Neutrophil (primary cell): ENCODE data around the gene TKFC.

ENCODE experiments used
- H3K27ac ChIP-seq: fragments of 200-600 bp; sonication (generic); 2 replicates; pipeline ENCODE4 v1.5.1; 2016; ENCODE audit warnings: mild to moderate bottlenecking, moderate library complexity
- H3K27me3 ChIP-seq: fragments of 200-600 bp; sonication (generic); 2 replicates; pipeline ENCODE4 v1.6.0; 2016; ENCODE audit warnings: mild to moderate bottlenecking
- H3K36me3 ChIP-seq: fragments of 200-600 bp; sonication (generic); 2 replicates; pipeline ENCODE4 v1.5.1; 2017
- H3K4me1 ChIP-seq, 2 experiments: fragments of 200-600 bp in 1 of 2; sonication (generic) in 1 of 2; 1 replicate in 1 of 2; 2 replicates in 1 of 2; pipeline versions ENCODE4 v1.5.1 to v1.6.1; 2013 to 2016; ENCODE audit warnings: low read depth in 1 of 2, low read length in 1 of 2, mild to moderate bottlenecking in 1 of 2, moderate library complexity in 1 of 2; ENCODE audit not compliant: control insufficient read depth in 1 of 2, insufficient read depth in 1 of 2
- H3K4me3 ChIP-seq, 2 experiments: fragments of 200-600 bp in 1 of 2; sonication (generic) in 1 of 2; 1 replicate in 1 of 2; 2 replicates in 1 of 2; pipeline ENCODE4 v1.5.1; 2013 to 2016; ENCODE audit warnings: low read depth in 1 of 2, low read length in 1 of 2, mild to moderate bottlenecking in 1 of 2, moderate library complexity in 1 of 2
- H3K9me3 ChIP-seq: fragments of 200-600 bp; sonication (generic); 2 replicates; pipeline ENCODE4 v1.5.1; 2016
- TF ChIP-seq, protein P1 (sequence below): fragments of 200-600 bp; sonication (generic); IDR thresholded peaks from 2 replicates; pipeline ENCODE4 v1.5.1; 2016; ENCODE audit warnings: antibody characterized with exemption

TKFC gene

DNA sequence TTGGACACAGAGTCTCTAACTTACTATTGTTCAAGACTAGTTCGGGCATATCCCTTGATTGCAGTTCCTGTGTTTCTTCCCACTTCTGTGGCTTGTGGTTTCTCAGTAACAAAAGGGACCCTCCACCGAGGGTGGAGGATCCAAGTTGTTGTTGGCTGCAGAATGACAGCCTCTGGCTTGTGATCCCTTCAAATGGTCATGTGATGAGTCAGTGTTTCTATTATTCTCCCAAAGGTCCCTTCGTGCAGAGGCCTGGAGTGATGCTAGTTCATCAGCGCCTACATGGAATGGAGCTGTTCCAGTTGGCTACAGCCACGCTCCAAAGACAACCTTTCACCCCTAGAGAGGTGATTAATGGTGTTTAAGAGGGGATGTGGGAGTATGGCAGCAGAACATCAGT is 35.3 kb upstream of the TKFC start:
- Histone ChIP-seq H3K4me1 (peaks cover 24 to 26% of the 10 kb centered on the region in 2 experiments), H3K27ac (no peak overlapping the region), H3K27me3 (peaks cover 38% of the 10 kb centered on the region), H3K36me3 (peaks cover 47% of the 10 kb centered on the region), H3K9me3 (no peaks in the 10 kb centered on the region), H3K4me3 (no peak overlapping the region)
- TF ChIP-seq, protein P1, sequence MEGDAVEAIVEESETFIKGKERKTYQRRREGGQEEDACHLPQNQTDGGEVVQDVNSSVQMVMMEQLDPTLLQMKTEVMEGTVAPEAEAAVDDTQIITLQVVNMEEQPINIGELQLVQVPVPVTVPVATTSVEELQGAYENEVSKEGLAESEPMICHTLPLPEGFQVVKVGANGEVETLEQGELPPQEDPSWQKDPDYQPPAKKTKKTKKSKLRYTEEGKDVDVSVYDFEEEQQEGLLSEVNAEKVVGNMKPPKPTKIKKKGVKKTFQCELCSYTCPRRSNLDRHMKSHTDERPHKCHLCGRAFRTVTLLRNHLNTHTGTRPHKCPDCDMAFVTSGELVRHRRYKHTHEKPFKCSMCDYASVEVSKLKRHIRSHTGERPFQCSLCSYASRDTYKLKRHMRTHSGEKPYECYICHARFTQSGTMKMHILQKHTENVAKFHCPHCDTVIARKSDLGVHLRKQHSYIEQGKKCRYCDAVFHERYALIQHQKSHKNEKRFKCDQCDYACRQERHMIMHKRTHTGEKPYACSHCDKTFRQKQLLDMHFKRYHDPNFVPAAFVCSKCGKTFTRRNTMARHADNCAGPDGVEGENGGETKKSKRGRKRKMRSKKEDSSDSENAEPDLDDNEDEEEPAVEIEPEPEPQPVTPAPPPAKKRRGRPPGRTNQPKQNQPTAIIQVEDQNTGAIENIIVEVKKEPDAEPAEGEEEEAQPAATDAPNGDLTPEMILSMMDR: no peak

DNA sequence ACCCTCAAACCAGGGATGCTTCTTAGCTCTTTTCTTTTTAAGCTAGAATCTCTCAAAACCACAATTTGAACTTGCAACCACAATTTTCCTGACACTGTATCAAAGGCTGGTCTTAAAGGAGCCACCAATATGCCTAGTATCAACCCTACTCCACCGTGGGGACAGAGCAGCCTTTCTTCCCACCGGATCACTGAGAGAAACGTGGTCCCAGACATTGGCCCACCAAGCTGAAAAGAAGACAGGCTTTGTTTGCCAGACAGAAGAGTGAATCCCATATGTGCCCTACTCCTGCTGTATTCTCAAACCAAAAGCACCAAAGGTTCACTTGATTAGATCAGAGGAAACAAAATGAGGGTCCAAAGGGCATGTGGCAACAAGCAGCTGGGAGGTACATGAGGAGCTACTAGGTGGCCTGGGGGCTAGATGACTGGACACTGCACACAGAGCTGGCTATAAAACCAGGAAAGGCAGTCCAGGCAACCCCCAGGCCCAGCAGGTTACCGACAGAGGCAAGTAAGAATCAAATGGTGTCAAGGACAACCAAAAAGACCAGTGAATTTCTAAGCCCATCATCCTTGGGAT is 34.3 kb upstream of the TKFC start:
- Histone ChIP-seq H3K9me3 (no peaks in the 10 kb centered on the region), H3K4me3 (no peak overlapping the region), H3K4me1 (peaks cover 21 to 22% of the 10 kb centered on the region in 2 experiments), H3K27me3 (peaks cover 28% of the 10 kb centered on the region), H3K27ac (no peak overlapping the region), H3K36me3 (peaks cover 57% of the 10 kb centered on the region)
- TF ChIP-seq, protein P1: no peak

DNA sequence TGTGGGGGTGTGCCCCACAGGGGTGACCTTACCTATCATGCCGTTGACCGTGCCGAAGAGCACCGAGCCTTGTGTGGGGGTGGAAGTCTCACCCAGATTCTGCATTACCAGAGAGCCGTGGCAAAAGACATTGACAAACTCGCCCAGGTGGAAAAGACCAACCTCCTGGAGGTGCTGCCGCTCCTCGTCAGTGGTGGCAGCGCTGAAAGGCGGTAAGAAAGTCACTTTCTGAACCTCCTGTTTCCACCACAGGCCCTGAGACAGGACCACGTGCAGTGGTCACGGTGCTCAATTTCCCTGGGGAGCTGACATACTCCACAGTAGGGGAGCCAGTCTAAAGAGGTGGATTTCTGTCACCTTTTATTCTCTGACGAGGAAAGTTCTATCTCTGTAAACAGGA is 30.5 kb upstream of the TKFC start:
- H3K9me3 ChIP-seq: no peaks in the 10 kb centered on the region
- H3K4me1 ChIP-seq: peaks cover 0 to under 1% of the 10 kb centered on the region in 2 experiments

DNA sequence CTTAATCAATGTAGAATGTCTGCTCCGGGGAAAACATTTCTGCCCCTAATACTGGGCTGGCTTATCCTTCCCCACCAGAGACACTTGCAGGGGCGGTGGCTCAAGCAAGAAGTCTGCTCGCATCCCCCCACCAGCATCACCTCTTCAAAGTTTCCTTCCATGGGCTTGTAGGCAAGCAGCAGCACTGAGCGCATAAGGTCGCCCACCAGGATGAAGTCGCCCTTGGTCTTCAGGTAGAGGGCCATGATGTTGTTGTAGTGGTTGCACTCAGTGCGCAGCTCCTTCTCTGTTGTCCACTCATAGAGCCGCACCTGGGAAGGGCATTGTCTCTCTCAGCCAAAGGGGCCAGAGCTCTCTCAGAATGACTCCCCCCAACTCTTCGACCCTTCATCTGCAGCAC is 29.3 kb upstream of the TKFC start:
- TF ChIP-seq, protein P1: no peak
- Histone ChIP-seq H3K4me3 (no peak overlapping the region), H3K36me3 (peaks cover 99% of the 10 kb centered on the region), H3K27ac (no peak overlapping the region), H3K4me1 (no peaks in the 10 kb centered on the region), H3K9me3 (no peaks in the 10 kb centered on the region), H3K27me3 (no peaks in the 10 kb centered on the region)

More for the DNA sequence above, 30.5 kb upstream of the TKFC start:
- Histone ChIP-seq H3K27me3 (no peaks in the 10 kb centered on the region), H3K27ac (no peak overlapping the region), H3K4me3 (no peak overlapping the region), H3K36me3 (peaks cover 94% of the 10 kb centered on the region)
- TF ChIP-seq, protein P1: no peak

DNA sequence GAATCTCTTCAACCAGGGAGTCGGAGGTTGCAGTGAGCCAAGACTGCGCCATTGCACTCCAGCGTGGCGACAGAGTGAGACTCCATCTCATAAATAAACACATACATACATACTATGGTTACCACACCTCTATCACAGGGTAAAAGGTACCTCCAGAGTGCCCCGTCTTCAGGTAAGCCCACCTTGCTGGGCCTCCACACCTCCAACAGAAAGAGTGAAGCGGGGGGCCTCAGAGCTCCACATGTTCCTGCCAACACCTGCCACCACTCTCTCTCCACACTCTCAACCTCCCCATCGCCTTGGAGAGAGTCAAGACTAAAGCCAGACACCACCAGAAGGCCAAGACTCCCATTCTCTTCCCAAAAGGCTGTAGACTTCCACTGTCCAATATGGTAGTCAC is 27.6 kb upstream of the TKFC start:
- no peaks in the 10 kb centered on the region for H3K9me3 ChIP-seq
- no peak overlapping the region for H3K27ac ChIP-seq
- no peaks in the 10 kb centered on the region for H3K4me1 ChIP-seq
- H3K36me3 ChIP-seq: peaks cover 99% of the 10 kb centered on the region
- no peak overlapping the region for H3K4me3 ChIP-seq
- H3K27me3 ChIP-seq: no peaks in the 10 kb centered on the region
- TF ChIP-seq, protein P1: no peak

DNA sequence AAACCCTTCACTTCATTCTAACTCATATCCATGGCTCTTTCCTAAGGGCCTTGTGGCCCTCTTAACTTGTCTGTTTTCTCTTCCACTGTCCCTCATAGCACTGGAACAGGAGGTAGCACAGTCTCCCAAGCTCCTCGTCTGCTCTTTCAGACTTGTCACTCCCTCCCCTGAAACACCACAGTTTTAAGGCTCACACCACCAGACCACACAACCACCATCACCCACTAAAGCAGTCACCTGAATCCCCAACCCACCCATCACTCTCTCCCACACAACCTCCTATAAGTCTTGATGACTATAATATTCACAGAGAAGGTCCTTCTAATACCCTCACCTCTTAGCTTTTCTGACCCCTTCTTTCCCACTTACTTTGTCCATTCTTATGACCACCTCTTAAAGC is 26.8 kb upstream of the TKFC start:
- Histone ChIP-seq H3K27me3 (no peaks in the 10 kb centered on the region), H3K36me3 (peaks cover 99% of the 10 kb centered on the region), H3K9me3 (no peaks in the 10 kb centered on the region), H3K4me3 (no peak overlapping the region), H3K27ac (no peak overlapping the region), H3K4me1 (no peaks in the 10 kb centered on the region)
- TF ChIP-seq, protein P1: no peak
